ENCODE data around the gene ACSS1.

ACSS1 gene

DNA sequence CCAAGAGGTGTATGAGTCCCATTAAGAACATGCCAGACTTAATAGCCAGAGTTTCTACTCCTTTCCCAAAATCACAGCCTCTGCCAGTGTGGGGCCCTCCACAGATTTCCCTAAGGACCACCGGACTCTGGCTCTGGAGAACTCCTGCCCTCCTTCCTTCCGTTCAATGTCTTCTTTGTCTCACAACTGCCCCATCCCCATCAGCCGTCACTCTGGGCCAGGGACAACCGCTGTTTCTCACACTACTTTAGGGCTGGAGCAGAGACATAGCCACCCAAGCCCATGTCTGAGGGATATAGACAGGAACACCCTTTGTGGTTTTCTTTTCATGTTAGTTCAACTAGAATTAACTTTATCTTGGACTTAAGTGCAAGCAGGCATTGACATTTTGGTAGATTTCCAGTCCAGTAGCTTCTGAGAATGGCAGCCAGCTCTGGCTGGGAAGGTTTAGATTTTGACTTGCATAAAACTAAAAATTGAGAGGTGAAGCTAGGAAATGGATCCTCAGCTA is 6.7 kb upstream of the ACSS1 start:
- no peak for DNase-seq (ENCODE audit: low read depth)
- TF ChIP-seq, protein P1, sequence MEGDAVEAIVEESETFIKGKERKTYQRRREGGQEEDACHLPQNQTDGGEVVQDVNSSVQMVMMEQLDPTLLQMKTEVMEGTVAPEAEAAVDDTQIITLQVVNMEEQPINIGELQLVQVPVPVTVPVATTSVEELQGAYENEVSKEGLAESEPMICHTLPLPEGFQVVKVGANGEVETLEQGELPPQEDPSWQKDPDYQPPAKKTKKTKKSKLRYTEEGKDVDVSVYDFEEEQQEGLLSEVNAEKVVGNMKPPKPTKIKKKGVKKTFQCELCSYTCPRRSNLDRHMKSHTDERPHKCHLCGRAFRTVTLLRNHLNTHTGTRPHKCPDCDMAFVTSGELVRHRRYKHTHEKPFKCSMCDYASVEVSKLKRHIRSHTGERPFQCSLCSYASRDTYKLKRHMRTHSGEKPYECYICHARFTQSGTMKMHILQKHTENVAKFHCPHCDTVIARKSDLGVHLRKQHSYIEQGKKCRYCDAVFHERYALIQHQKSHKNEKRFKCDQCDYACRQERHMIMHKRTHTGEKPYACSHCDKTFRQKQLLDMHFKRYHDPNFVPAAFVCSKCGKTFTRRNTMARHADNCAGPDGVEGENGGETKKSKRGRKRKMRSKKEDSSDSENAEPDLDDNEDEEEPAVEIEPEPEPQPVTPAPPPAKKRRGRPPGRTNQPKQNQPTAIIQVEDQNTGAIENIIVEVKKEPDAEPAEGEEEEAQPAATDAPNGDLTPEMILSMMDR (IDR thresholded peaks at IDR 0.05; ENCODE audit: low read length, missing control alignments): no peak
- no peak overlapping the region for H3K4me3 ChIP-seq (replicated peaks; ENCODE audit: low read depth, low read length)

GRCh38 chr20:25063981-25064380 is 6.0 kb upstream of the ACSS1 start:
- TF ChIP-seq, protein P1 (IDR thresholded peaks at IDR 0.05; ENCODE audit: low read length, missing control alignments): no peak
- no peak overlapping the region for H3K4me3 ChIP-seq (replicated peaks; ENCODE audit: low read depth, low read length)
- DNase-seq (ENCODE audit: low read depth): no peak

GRCh38 chr20:25063546-25063945 is 5.6 kb upstream of the ACSS1 start:
- DNase-seq (ENCODE audit: low read depth): no peak
- H3K4me3 ChIP-seq (replicated peaks; ENCODE audit: low read depth, low read length): no peak overlapping the region
- TF ChIP-seq, protein P1 (IDR thresholded peaks at IDR 0.05; ENCODE audit: low read length, missing control alignments): no peak

- no peak for DNase-seq (ENCODE audit: low read depth)
- TF ChIP-seq, protein P1 (IDR thresholded peaks at IDR 0.05; ENCODE audit: low read length, missing control alignments): no peak
- no peak overlapping the region for H3K4me3 ChIP-seq (replicated peaks; ENCODE audit: low read depth, low read length)
Measured at GRCh38 chr20:25062841-25063240, 4.9 kb upstream of the ACSS1 start.

- TF ChIP-seq, protein P1 (IDR thresholded peaks at IDR 0.05; ENCODE audit: low read length, missing control alignments): no peak
- DNase-seq (ENCODE audit: low read depth): no peak
- H3K4me3 ChIP-seq (replicated peaks; ENCODE audit: low read depth, low read length): no peak overlapping the region
Measured at GRCh38 chr20:25061821-25062530, 4.0 kb upstream of the ACSS1 start.

DNA sequence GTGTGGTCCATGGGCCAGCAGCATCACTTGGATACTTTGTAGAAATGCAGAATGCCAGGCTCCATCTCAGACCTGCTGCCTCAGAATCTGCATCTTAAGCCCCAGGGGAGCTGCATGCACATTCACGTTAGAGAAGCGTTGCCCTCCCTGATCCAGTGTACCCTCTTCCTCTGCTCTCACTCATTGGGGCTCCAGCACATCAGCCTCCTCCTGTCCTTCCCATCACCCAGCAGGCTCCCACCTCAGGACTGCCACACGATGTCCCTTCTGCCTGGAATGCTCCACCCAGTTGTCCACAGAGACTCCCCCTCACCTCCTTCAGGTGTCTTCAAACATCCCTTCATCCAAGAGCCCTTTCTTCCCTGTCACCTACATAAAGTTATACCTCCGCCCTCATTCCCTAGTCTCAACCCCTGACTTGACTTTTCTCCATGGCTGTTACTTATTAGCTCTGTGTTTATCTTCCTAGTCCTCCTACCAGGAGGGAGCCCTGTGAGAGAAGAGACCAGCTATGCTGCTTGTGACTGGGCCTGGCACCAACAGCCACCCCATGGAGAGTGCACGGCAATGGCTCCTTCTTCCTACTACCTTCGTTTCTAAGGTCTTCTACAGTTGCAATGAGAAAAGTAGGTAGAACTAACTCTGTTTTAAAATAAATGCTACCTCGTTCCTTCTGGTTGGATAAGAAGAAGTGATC is 3.3 kb upstream of the ACSS1 start:
- no peak for DNase-seq (ENCODE audit: low read depth)
- H3K4me3 ChIP-seq (replicated peaks; ENCODE audit: low read depth, low read length): no peak overlapping the region
- TF ChIP-seq, protein P1 (IDR thresholded peaks at IDR 0.05; ENCODE audit: low read length, missing control alignments): no peak

Measured in fibroblast of pulmonary artery (primary cell).